ENCODE measurements around the gene OLIG1. TPM values are rescaled to one million over a fixed set of nuclear protein-coding genes. Genes with fewer than 3 reads are reported as not detected.

OLIG1 gene
- total RNA-seq, 2 donors from 2014 or later = not detected

- TF ChIP-seq CTCF (IDR thresholded peaks at IDR 0.05) = no peak
- Histone ChIP-seq H3K9ac (ENCODE audit: low read depth in 2 of 2, low read length in 2 of 2) (no peak overlapping the region), H3K27me3 (no peaks in the 10 kb centered on the region), H3K9me3 (no peaks in the 10 kb centered on the region), H3K27ac (no peak overlapping the region), H3K4me1 (no peaks in the 10 kb centered on the region), H3K4me3 (no peak overlapping the region), H3K36me3 (no peaks in the 10 kb centered on the region)
- intact Hi-C loops (cut with DNase I) = no loop called here
- no peak for DNase-seq
These were observed 10.8 kb downstream of the OLIG1 start for GRCh38 chr21:33080776-33081175.

- H3K9me3 ChIP-seq = no peaks in the 10 kb centered on the region
- H3K27me3 ChIP-seq = no peaks in the 10 kb centered on the region
- no peaks in the 10 kb centered on the region for H3K36me3 ChIP-seq
- DNase-seq = no peak
- TF ChIP-seq CTCF (IDR thresholded peaks at IDR 0.05) = no peak
- H3K4me1 ChIP-seq = no peaks in the 10 kb centered on the region
- H3K27ac ChIP-seq = no peak overlapping the region
- H3K9ac ChIP-seq (ENCODE audit: low read depth in 2 of 2, low read length in 2 of 2) = no peak overlapping the region
- no peak overlapping the region for H3K4me3 ChIP-seq
- intact Hi-C loops (cut with DNase I) = no loop called here
These were observed 18.4 kb downstream of the OLIG1 start for GRCh38 chr21:33088384-33088783.

GRCh38 chr21:33089395-33090119 is 19.6 kb downstream of the OLIG1 start:
- no peak overlapping the region for H3K4me3 ChIP-seq
- intact Hi-C loops (cut with DNase I) = no loop called here
- DNase-seq = no peak
- no peaks in the 10 kb centered on the region for H3K27me3 ChIP-seq
- H3K9me3 ChIP-seq = no peaks in the 10 kb centered on the region
- no peaks in the 10 kb centered on the region for H3K4me1 ChIP-seq
- no peak for TF ChIP-seq CTCF (IDR thresholded peaks at IDR 0.05)
- no peaks in the 10 kb centered on the region for H3K36me3 ChIP-seq
- H3K9ac ChIP-seq (ENCODE audit: low read depth in 2 of 2, low read length in 2 of 2) = no peak overlapping the region
- H3K27ac ChIP-seq = no peak overlapping the region

- H3K4me3 ChIP-seq = no peak overlapping the region
- DNase-seq = no peak
- no peaks in the 10 kb centered on the region for H3K27me3 ChIP-seq
- TF ChIP-seq CTCF (IDR thresholded peaks at IDR 0.05) = no peak
- no peak overlapping the region for H3K9ac ChIP-seq (ENCODE audit: low read depth in 2 of 2, low read length in 2 of 2)
- H3K4me1 ChIP-seq = no peaks in the 10 kb centered on the region
- no peak overlapping the region for H3K27ac ChIP-seq
- H3K36me3 ChIP-seq = no peaks in the 10 kb centered on the region
- intact Hi-C loops (cut with DNase I) = no loop called here
- H3K9me3 ChIP-seq = no peaks in the 10 kb centered on the region
These were observed 26.5 kb downstream of the OLIG1 start for GRCh38 chr21:33096426-33096825.

GRCh38 chr21:33099131-33099530 is 29.2 kb downstream of the OLIG1 start:
- Histone ChIP-seq H3K9ac (ENCODE audit: low read depth in 2 of 2, low read length in 2 of 2) (no peak overlapping the region), H3K4me1 (no peaks in the 10 kb centered on the region), H3K27ac (no peak overlapping the region), H3K9me3 (no peaks in the 10 kb centered on the region), H3K27me3 (no peaks in the 10 kb centered on the region), H3K36me3 (no peaks in the 10 kb centered on the region), H3K4me3 (no peak overlapping the region)
- no peak for TF ChIP-seq CTCF (IDR thresholded peaks at IDR 0.05)
- no peak for DNase-seq
- intact Hi-C loops (cut with DNase I) = no loop called here

All from colonic mucosa (tissue), 4 donors.